Trophoblast cell (in vitro differentiated cells and primary cell): ENCODE data around the gene PALLD.

ENCODE experiments used
- DNase-seq, 2 donors: peaks; one replicate each; pipeline ENCODE4 v3.0.0-alpha.2; 2016
- H2AFZ ChIP-seq: 2 replicates; pipeline ENCODE4 v1.6.1; 2013; ENCODE audit warnings: low read length, moderate library complexity, mild to moderate bottlenecking; ENCODE audit not compliant: insufficient read depth, poor library complexity
- H2AK5ac ChIP-seq: 2 replicates; pipeline ENCODE4 v1.6.1; 2013; ENCODE audit warnings: mild to moderate bottlenecking, low read length
- H2BK120ac ChIP-seq: 2 replicates; pipeline ENCODE4 v1.6.1; 2013; ENCODE audit warnings: low read length, mild to moderate bottlenecking, moderate library complexity; ENCODE audit not compliant: insufficient read depth, poor library complexity
- H2BK12ac ChIP-seq: 2 replicates; pipeline ENCODE4 v1.6.1; 2013; ENCODE audit warnings: mild to moderate bottlenecking, low read length, moderate library complexity
- H2BK5ac ChIP-seq: 2 replicates; pipeline ENCODE4 v1.6.1; 2013; ENCODE audit warnings: low read length, low read depth, moderate library complexity, mild to moderate bottlenecking; ENCODE audit not compliant: poor library complexity
- H3K14ac ChIP-seq: 2 replicates; pipeline ENCODE4 v1.6.1; 2013; ENCODE audit warnings: mild to moderate bottlenecking, low read length
- H3K18ac ChIP-seq: 2 replicates; pipeline ENCODE4 v1.6.1; 2013; ENCODE audit warnings: mild to moderate bottlenecking, low read length
- H3K23ac ChIP-seq: 2 replicates; pipeline ENCODE4 v1.6.1; 2013; ENCODE audit warnings: low read length
- H3K27ac ChIP-seq: 2 replicates; pipeline ENCODE4 v1.5.1; 2013; ENCODE audit warnings: low read depth, mild to moderate bottlenecking, inconsistent platforms, low read length, moderate library complexity
- H3K27me3 ChIP-seq: 2 replicates; pipeline ENCODE4 v1.6.1; 2013; ENCODE audit warnings: inconsistent platforms, mild to moderate bottlenecking, low read length, moderate library complexity; ENCODE audit not compliant: insufficient read depth
- H3K36me3 ChIP-seq, 2 experiments: 1 replicate in 1 of 2; 2 replicates in 1 of 2; pipeline ENCODE4 v1.6.1; 2013; ENCODE audit warnings: low read length in 2 of 2, mild to moderate bottlenecking in 2 of 2, moderate library complexity in 1 of 2; ENCODE audit not compliant: insufficient read depth in 2 of 2, control insufficient read depth in 1 of 2
- H3K4ac ChIP-seq: 2 replicates; pipeline ENCODE4 v1.6.1; 2013; ENCODE audit warnings: low read depth, mild to moderate bottlenecking, low read length, moderate library complexity
- H3K4me1 ChIP-seq, 2 experiments: 1 replicate in 1 of 2; 2 replicates in 1 of 2; pipeline ENCODE4 v1.6.1; 2013; ENCODE audit warnings: low read length in 2 of 2, mild to moderate bottlenecking in 2 of 2, moderate library complexity in 1 of 2; ENCODE audit not compliant: insufficient read depth in 2 of 2, control insufficient read depth in 1 of 2
- H3K4me2 ChIP-seq: 2 replicates; pipeline ENCODE4 v1.6.1; 2013; ENCODE audit warnings: inconsistent platforms, mild to moderate bottlenecking, low read length, moderate library complexity
- H3K4me3 ChIP-seq: 2 replicates; pipeline ENCODE4 v1.5.1; 2013; ENCODE audit warnings: mild to moderate bottlenecking, low read depth, low read length, inconsistent platforms
- H3K79me1 ChIP-seq: one replicate; pipeline ENCODE4 v1.6.1; 2013; ENCODE audit warnings: low read length
- H3K79me2 ChIP-seq: 2 replicates; pipeline ENCODE4 v1.6.1; 2013; ENCODE audit warnings: low read length, mild to moderate bottlenecking; ENCODE audit not compliant: control insufficient read depth, insufficient read depth, poor library complexity
- H3K9ac ChIP-seq: 2 replicates; pipeline ENCODE4 v1.6.1; 2013; ENCODE audit warnings: mild to moderate bottlenecking, low read length
- H3K9me3 ChIP-seq: 2 replicates; pipeline ENCODE4 v1.6.1; 2013; ENCODE audit warnings: low read depth, mild to moderate bottlenecking, control low read depth, inconsistent platforms, low read length; ENCODE audit not compliant: insufficient read depth
- H4K12ac ChIP-seq: 2 replicates; pipeline ENCODE4 v1.6.1; 2013; ENCODE audit warnings: low read depth, mild to moderate bottlenecking, low read length, moderate library complexity
- H4K8ac ChIP-seq: 2 replicates; pipeline ENCODE4 v1.6.1; 2013; ENCODE audit warnings: low read depth, mild to moderate bottlenecking, low read length, moderate library complexity
- H4K91ac ChIP-seq: one replicate; pipeline ENCODE4 v1.6.1; 2013; ENCODE audit warnings: low read depth, mild to moderate bottlenecking, low read length, moderate library complexity
- WGBS: extraction: QIAGEN DNeasy Blood & Tissue Kit; methylation state at CpG from one replicate; pipeline ENCODE4 v1.1.7; 2013; ENCODE audit warnings: missing lambda C conversion rate; ENCODE audit not compliant: insufficient read length, insufficient coverage; ENCODE audit errors: extremely low coverage; 5-methylcytosine and 5-hydroxymethylcytosine counted together

PALLD gene

GRCh38 chr4:168796362-168797106, 299.7 kb downstream of the PALLD start:
- no peak overlapping the region for H3K27ac ChIP-seq
- H3K79me1 ChIP-seq = peaks cover 3% of the 10 kb centered on the region
- no peak overlapping the region for H2BK120ac ChIP-seq
- peak overlapping the region; percentile 62 for H2BK12ac ChIP-seq
- no peak overlapping the region for H3K4me2 ChIP-seq
- H3K4me1 ChIP-seq = peaks cover 13 to 15% of the 10 kb centered on the region in 2 experiments
- peak in 1 of 2 donors; percentile 65 for DNase-seq
- no peak overlapping the region for H3K23ac ChIP-seq
- no peak overlapping the region for H4K12ac ChIP-seq
- no peak overlapping the region for H2AFZ ChIP-seq
- no peak overlapping the region for H4K8ac ChIP-seq
- H3K4ac ChIP-seq = no peak overlapping the region
- peak overlapping the region; percentile 73 for H3K18ac ChIP-seq
- H3K27me3 ChIP-seq = no peaks in the 10 kb centered on the region
- H3K14ac ChIP-seq = peak overlapping the region; percentile 35
- no peak overlapping the region for H3K9ac ChIP-seq
- H3K36me3 ChIP-seq = peaks cover 2 to 4% of the 10 kb centered on the region in 2 experiments
- peaks cover 2% of the 10 kb centered on the region for H3K9me3 ChIP-seq
- no peak overlapping the region for H3K4me3 ChIP-seq
- peak overlapping the region; percentile 4 for H4K91ac ChIP-seq
- no CpG with 5 or more reads among the region's 5 CpGs for WGBS
- peak overlapping the region; percentile 26 for H2AK5ac ChIP-seq
- no peaks in the 10 kb centered on the region for H3K79me2 ChIP-seq
- no peak overlapping the region for H2BK5ac ChIP-seq

DNA sequence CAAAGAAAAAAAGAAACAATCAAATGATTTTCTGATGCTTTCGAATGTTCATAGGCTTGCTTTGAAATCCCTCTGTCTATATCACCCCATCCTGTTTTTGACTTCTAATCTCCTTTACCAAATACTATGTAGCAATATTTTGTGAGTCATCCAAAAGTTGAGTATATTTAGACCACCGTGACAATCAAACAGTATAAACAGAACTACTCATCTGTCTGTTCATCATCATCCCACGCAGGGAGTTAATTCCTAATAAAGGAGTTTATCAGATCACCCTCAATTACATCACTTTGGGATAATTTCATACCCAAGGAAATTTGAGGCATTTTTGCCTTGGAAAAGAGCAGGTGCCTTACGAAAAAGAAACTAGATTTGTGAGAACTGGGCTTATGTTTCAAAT, 300.3 kb downstream of the PALLD start:
- Histone ChIP-seq H3K4me1 (peaks cover 13 to 15% of the 10 kb centered on the region in 2 experiments), H3K27ac (no peak overlapping the region), H3K4me3 (no peak overlapping the region), H2BK12ac (no peak overlapping the region), H2AFZ (no peak overlapping the region), H2BK5ac (no peak overlapping the region), H2BK120ac (no peak overlapping the region), H3K4me2 (no peak overlapping the region), H3K9me3 (peaks cover 2% of the 10 kb centered on the region), H3K9ac (no peak overlapping the region), H3K14ac (no peak overlapping the region), H3K79me2 (no peaks in the 10 kb centered on the region), H2AK5ac (no peak overlapping the region), H3K4ac (no peak overlapping the region), H4K91ac (no peak overlapping the region), H4K8ac (no peak overlapping the region), H4K12ac (no peak overlapping the region), H3K27me3 (no peaks in the 10 kb centered on the region), H3K79me1 (peaks cover 3% of the 10 kb centered on the region), H3K23ac (no peak overlapping the region), H3K36me3 (peaks cover 1 to 4% of the 10 kb centered on the region in 2 experiments), H3K18ac (no peak overlapping the region)
- WGBS = no CpG with 5 or more reads among the region's 4 CpGs
- peak in 1 of 2 donors; percentile 36 for DNase-seq

DNA sequence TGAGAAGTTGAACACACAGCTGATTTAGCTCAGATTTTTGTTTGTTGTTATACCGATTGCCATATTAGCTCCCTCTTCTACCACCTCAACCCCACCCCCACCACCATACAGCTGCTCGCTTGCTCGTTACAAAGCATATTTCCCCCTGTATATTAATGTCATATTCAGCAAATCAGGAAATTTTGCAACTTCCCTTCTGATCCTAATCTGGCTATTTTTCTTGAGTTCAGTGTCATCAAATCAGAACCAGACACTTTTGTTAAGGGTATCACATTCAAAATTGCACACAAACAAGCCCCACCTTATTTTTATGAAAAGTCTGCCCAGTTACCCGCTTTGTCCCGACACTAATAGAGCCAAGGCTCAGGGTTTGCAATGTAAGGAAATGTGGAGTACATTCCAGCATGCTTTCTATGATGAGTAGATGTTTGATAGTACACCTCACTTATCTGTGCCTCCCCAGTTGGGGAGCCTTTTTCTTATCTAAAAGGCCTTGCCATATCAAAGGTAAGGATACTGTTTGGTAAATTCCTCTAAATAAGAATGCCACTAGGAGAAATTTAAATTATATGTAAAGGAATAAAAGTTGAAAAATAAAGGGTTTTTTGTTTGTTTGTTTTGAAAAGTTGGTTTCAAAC, 301.0 kb downstream of the PALLD start:
- no peak overlapping the region for H2BK12ac ChIP-seq
- no peak overlapping the region for H3K4me2 ChIP-seq
- no CpG with 5 or more reads among the region's 5 CpGs for WGBS
- no peak overlapping the region for H4K12ac ChIP-seq
- H3K18ac ChIP-seq = no peak overlapping the region
- H3K14ac ChIP-seq = no peak overlapping the region
- H3K23ac ChIP-seq = no peak overlapping the region
- no peak overlapping the region for H2BK120ac ChIP-seq
- no peaks in the 10 kb centered on the region for H3K27me3 ChIP-seq
- H3K4me1 ChIP-seq = peaks cover 13 to 15% of the 10 kb centered on the region in 2 experiments
- H2AFZ ChIP-seq = no peak overlapping the region
- H4K8ac ChIP-seq = no peak overlapping the region
- H3K79me1 ChIP-seq = peaks cover 3% of the 10 kb centered on the region
- no peak overlapping the region for H3K9ac ChIP-seq
- no peak overlapping the region for H2BK5ac ChIP-seq
- H2AK5ac ChIP-seq = no peak overlapping the region
- no peaks in the 10 kb centered on the region for H3K79me2 ChIP-seq
- H4K91ac ChIP-seq = no peak overlapping the region
- H3K27ac ChIP-seq = no peak overlapping the region
- DNase-seq = no peak
- no peak overlapping the region for H3K4me3 ChIP-seq
- no peak overlapping the region for H3K4ac ChIP-seq
- H3K9me3 ChIP-seq = peaks cover 2% of the 10 kb centered on the region
- peaks cover 1 to 4% of the 10 kb centered on the region in 2 experiments for H3K36me3 ChIP-seq

- H3K18ac ChIP-seq = no peak overlapping the region
- no peak for DNase-seq
- no peak overlapping the region for H2BK12ac ChIP-seq
- no peaks in the 10 kb centered on the region for H3K79me2 ChIP-seq
- H3K36me3 ChIP-seq = peaks cover 0 to 1% of the 10 kb centered on the region in 2 experiments
- no peak overlapping the region for H2AFZ ChIP-seq
- H2BK5ac ChIP-seq = no peak overlapping the region
- no peak overlapping the region for H3K14ac ChIP-seq
- H3K23ac ChIP-seq = no peak overlapping the region
- no peak overlapping the region for H3K9ac ChIP-seq
- no peak overlapping the region for H3K4me3 ChIP-seq
- H3K4ac ChIP-seq = no peak overlapping the region
- no peaks in the 10 kb centered on the region for H3K27me3 ChIP-seq
- no peaks in the 10 kb centered on the region for H3K9me3 ChIP-seq
- no CpG with 5 or more reads among the region's 2 CpGs for WGBS
- no peak overlapping the region for H2AK5ac ChIP-seq
- peaks cover 11% of the 10 kb centered on the region for H3K79me1 ChIP-seq
- no peak overlapping the region for H3K27ac ChIP-seq
- no peak overlapping the region for H4K91ac ChIP-seq
- H4K12ac ChIP-seq = no peak overlapping the region
- H2BK120ac ChIP-seq = no peak overlapping the region
- H3K4me2 ChIP-seq = no peak overlapping the region
- no peak overlapping the region for H4K8ac ChIP-seq
- H3K4me1 ChIP-seq = peaks cover 19 to 21% of the 10 kb centered on the region in 2 experiments
These were observed 304.1 kb downstream of the PALLD start for GRCh38 chr4:168800926-168801325.
